ENCODE results near the gene ELP4. TPM values are rescaled to one million over a fixed set of nuclear protein-coding genes. Genes with fewer than 3 reads are reported as not detected.

ELP4 gene
- total RNA-seq, 4 donors from 2014 or later, result 14.4 to 23.3 (median 16.8) TPM

- TF ChIP-seq CTCF (IDR thresholded peaks at IDR 0.05; ENCODE audit: low read depth), result no peak
Observed at GRCh38 chr11:31725176-31725575, 215.6 kb downstream of the ELP4 start.

- TF ChIP-seq CTCF (IDR thresholded peaks at IDR 0.05; ENCODE audit: low read depth), result no peak
Observed at GRCh38 chr11:31728432-31728831, 218.9 kb downstream of the ELP4 start.

GRCh38 chr11:31740131-31740530 is 230.6 kb downstream of the ELP4 start:
- no peak for TF ChIP-seq CTCF (IDR thresholded peaks at IDR 0.05; ENCODE audit: low read depth)

- no peak for TF ChIP-seq CTCF (IDR thresholded peaks at IDR 0.05; ENCODE audit: low read depth)
Observed at GRCh38 chr11:31747581-31747980, 238.0 kb downstream of the ELP4 start.

GRCh38 chr11:31757260-31757835 is 247.8 kb downstream of the ELP4 start:
- TF ChIP-seq CTCF (IDR thresholded peaks at IDR 0.05; ENCODE audit: low read depth), result no peak

- TF ChIP-seq CTCF (IDR thresholded peaks at IDR 0.05; ENCODE audit: low read depth), result no peak
Observed at GRCh38 chr11:31761636-31762035, 252.1 kb downstream of the ELP4 start.

GRCh38 chr11:31763296-31763695 is 253.7 kb downstream of the ELP4 start:
- no peak for TF ChIP-seq CTCF (IDR thresholded peaks at IDR 0.05; ENCODE audit: low read depth)

All from subcutaneous adipose tissue (tissue), 4 donors.